ENCODE measurements around the gene LRMDA.

LRMDA gene

GRCh38 chr10:76395251-76395650 is 963.8 kb downstream of the LRMDA start:
- Histone ChIP-seq H3K4me3 (ENCODE audit: low read length) (no peak overlapping the region), H3K27ac (ENCODE audit: low read length) (no peak overlapping the region), H3K9me3 (ENCODE audit: control insufficient read depth, low read depth, low read length) (no peaks in the 10 kb centered on the region), H3K9ac (ENCODE audit: low read length) (no peak overlapping the region), H3K4me1 (ENCODE audit: control insufficient read depth, low read depth, low read length) (peaks cover 16% of the 10 kb centered on the region), H3K27me3 (ENCODE audit: control insufficient read depth, insufficient read depth, low read length) (no peaks in the 10 kb centered on the region), H3K36me3 (ENCODE audit: control insufficient read depth, low read depth, low read length) (no peaks in the 10 kb centered on the region)

- Histone ChIP-seq H3K27me3 (ENCODE audit: control insufficient read depth, insufficient read depth, low read length) (no peaks in the 10 kb centered on the region), H3K27ac (ENCODE audit: low read length) (no peak overlapping the region), H3K36me3 (ENCODE audit: control insufficient read depth, low read depth, low read length) (no peaks in the 10 kb centered on the region), H3K4me3 (ENCODE audit: low read length) (no peak overlapping the region), H3K9me3 (ENCODE audit: control insufficient read depth, low read depth, low read length) (no peaks in the 10 kb centered on the region), H3K4me1 (ENCODE audit: control insufficient read depth, low read depth, low read length) (peaks cover 16% of the 10 kb centered on the region), H3K9ac (ENCODE audit: low read length) (no peak overlapping the region)
Measured at GRCh38 chr10:76396134-76396533, 964.7 kb downstream of the LRMDA start.

- H3K36me3 ChIP-seq (ENCODE audit: control insufficient read depth, low read depth, low read length) = no peaks in the 10 kb centered on the region
- H3K4me1 ChIP-seq (ENCODE audit: control insufficient read depth, low read depth, low read length) = peaks cover 16% of the 10 kb centered on the region
- H3K4me3 ChIP-seq (ENCODE audit: low read length) = no peak overlapping the region
- no peak overlapping the region for H3K9ac ChIP-seq (ENCODE audit: low read length)
- no peaks in the 10 kb centered on the region for H3K27me3 ChIP-seq (ENCODE audit: control insufficient read depth, insufficient read depth, low read length)
- no peaks in the 10 kb centered on the region for H3K9me3 ChIP-seq (ENCODE audit: control insufficient read depth, low read depth, low read length)
- no peak overlapping the region for H3K27ac ChIP-seq (ENCODE audit: low read length)
Measured at GRCh38 chr10:76397181-76398042, 966.0 kb downstream of the LRMDA start.

GRCh38 chr10:76398043-76398710 is 966.8 kb downstream of the LRMDA start:
- H3K4me3 ChIP-seq (ENCODE audit: low read length) = no peak overlapping the region
- H3K9me3 ChIP-seq (ENCODE audit: control insufficient read depth, low read depth, low read length) = no peaks in the 10 kb centered on the region
- no peaks in the 10 kb centered on the region for H3K36me3 ChIP-seq (ENCODE audit: control insufficient read depth, low read depth, low read length)
- H3K27me3 ChIP-seq (ENCODE audit: control insufficient read depth, insufficient read depth, low read length) = no peaks in the 10 kb centered on the region
- no peak overlapping the region for H3K27ac ChIP-seq (ENCODE audit: low read length)
- peaks cover 16% of the 10 kb centered on the region for H3K4me1 ChIP-seq (ENCODE audit: control insufficient read depth, low read depth, low read length)
- no peak overlapping the region for H3K9ac ChIP-seq (ENCODE audit: low read length)

GRCh38 chr10:76399226-76399625 is 967.8 kb downstream of the LRMDA start:
- Histone ChIP-seq H3K27ac (ENCODE audit: low read length) (no peak overlapping the region), H3K36me3 (ENCODE audit: control insufficient read depth, low read depth, low read length) (no peaks in the 10 kb centered on the region), H3K9me3 (ENCODE audit: control insufficient read depth, low read depth, low read length) (no peaks in the 10 kb centered on the region), H3K9ac (ENCODE audit: low read length) (no peak overlapping the region), H3K4me1 (ENCODE audit: control insufficient read depth, low read depth, low read length) (peaks cover 16% of the 10 kb centered on the region), H3K27me3 (ENCODE audit: control insufficient read depth, insufficient read depth, low read length) (no peaks in the 10 kb centered on the region), H3K4me3 (ENCODE audit: low read length) (no peak overlapping the region)

- Histone ChIP-seq H3K4me3 (ENCODE audit: low read length) (no peak overlapping the region), H3K36me3 (ENCODE audit: control insufficient read depth, low read depth, low read length) (no peaks in the 10 kb centered on the region), H3K4me1 (ENCODE audit: control insufficient read depth, low read depth, low read length) (peaks cover 16% of the 10 kb centered on the region), H3K9ac (ENCODE audit: low read length) (no peak overlapping the region), H3K9me3 (ENCODE audit: control insufficient read depth, low read depth, low read length) (no peaks in the 10 kb centered on the region), H3K27me3 (ENCODE audit: control insufficient read depth, insufficient read depth, low read length) (no peaks in the 10 kb centered on the region), H3K27ac (ENCODE audit: low read length) (no peak overlapping the region)
Measured at GRCh38 chr10:76401006-76401405, 969.6 kb downstream of the LRMDA start.

- Histone ChIP-seq H3K27ac (ENCODE audit: low read length) (no peak overlapping the region), H3K4me1 (ENCODE audit: control insufficient read depth, low read depth, low read length) (no peaks in the 10 kb centered on the region), H3K9ac (ENCODE audit: low read length) (no peak overlapping the region)
Measured at GRCh38 chr10:76403912-76404311, 972.5 kb downstream of the LRMDA start.

GRCh38 chr10:76404531-76404930 is 973.1 kb downstream of the LRMDA start:
- Histone ChIP-seq H3K4me3 (ENCODE audit: low read length) (no peak overlapping the region), H3K9ac (ENCODE audit: low read length) (no peak overlapping the region), H3K9me3 (ENCODE audit: control insufficient read depth, low read depth, low read length) (no peaks in the 10 kb centered on the region), H3K27ac (ENCODE audit: low read length) (no peak overlapping the region), H3K4me1 (ENCODE audit: control insufficient read depth, low read depth, low read length) (no peaks in the 10 kb centered on the region), H3K27me3 (ENCODE audit: control insufficient read depth, insufficient read depth, low read length) (no peaks in the 10 kb centered on the region), H3K36me3 (ENCODE audit: control insufficient read depth, low read depth, low read length) (no peaks in the 10 kb centered on the region)

More at GRCh38 chr10:76403912-76404311, 972.5 kb downstream of the LRMDA start:
- no peak overlapping the region for H3K4me3 ChIP-seq (ENCODE audit: low read length)
- no peaks in the 10 kb centered on the region for H3K36me3 ChIP-seq (ENCODE audit: control insufficient read depth, low read depth, low read length)
- no peaks in the 10 kb centered on the region for H3K27me3 ChIP-seq (ENCODE audit: control insufficient read depth, insufficient read depth, low read length)
- no peaks in the 10 kb centered on the region for H3K9me3 ChIP-seq (ENCODE audit: control insufficient read depth, low read depth, low read length)

- H3K27me3 ChIP-seq (ENCODE audit: control insufficient read depth, insufficient read depth, low read length) = no peaks in the 10 kb centered on the region
- no peaks in the 10 kb centered on the region for H3K9me3 ChIP-seq (ENCODE audit: control insufficient read depth, low read depth, low read length)
- no peaks in the 10 kb centered on the region for H3K4me1 ChIP-seq (ENCODE audit: control insufficient read depth, low read depth, low read length)
- no peaks in the 10 kb centered on the region for H3K36me3 ChIP-seq (ENCODE audit: control insufficient read depth, low read depth, low read length)
- no peak overlapping the region for H3K9ac ChIP-seq (ENCODE audit: low read length)
- no peak overlapping the region for H3K4me3 ChIP-seq (ENCODE audit: low read length)
- H3K27ac ChIP-seq (ENCODE audit: low read length) = no peak overlapping the region
Measured at GRCh38 chr10:76405922-76406321, 974.5 kb downstream of the LRMDA start.

GRCh38 chr10:76408646-76409045 is 977.2 kb downstream of the LRMDA start:
- no peaks in the 10 kb centered on the region for H3K36me3 ChIP-seq (ENCODE audit: control insufficient read depth, low read depth, low read length)
- H3K9me3 ChIP-seq (ENCODE audit: control insufficient read depth, low read depth, low read length) = no peaks in the 10 kb centered on the region
- H3K4me1 ChIP-seq (ENCODE audit: control insufficient read depth, low read depth, low read length) = no peaks in the 10 kb centered on the region
- H3K4me3 ChIP-seq (ENCODE audit: low read length) = no peak overlapping the region
- no peak overlapping the region for H3K27ac ChIP-seq (ENCODE audit: low read length)
- no peaks in the 10 kb centered on the region for H3K27me3 ChIP-seq (ENCODE audit: control insufficient read depth, insufficient read depth, low read length)
- H3K9ac ChIP-seq (ENCODE audit: low read length) = no peak overlapping the region

GRCh38 chr10:76411729-76412435 is 980.5 kb downstream of the LRMDA start:
- Histone ChIP-seq H3K36me3 (ENCODE audit: control insufficient read depth, low read depth, low read length) (no peaks in the 10 kb centered on the region), H3K27ac (ENCODE audit: low read length) (no peak overlapping the region), H3K4me3 (ENCODE audit: low read length) (no peak overlapping the region), H3K27me3 (ENCODE audit: control insufficient read depth, insufficient read depth, low read length) (no peaks in the 10 kb centered on the region), H3K9me3 (ENCODE audit: control insufficient read depth, low read depth, low read length) (no peaks in the 10 kb centered on the region), H3K4me1 (ENCODE audit: control insufficient read depth, low read depth, low read length) (no peaks in the 10 kb centered on the region), H3K9ac (ENCODE audit: low read length) (no peak overlapping the region)
